Left ventricle myocardium inferior (tissue), 1 donor: Measurements from ENCODE around the gene FAM117B. TPM values are rescaled to one million over a fixed set of nuclear protein-coding genes. Genes with fewer than 3 reads are reported as not detected.

ENCODE experiments used
- DNase-seq: peaks from one replicate; pipeline ENCODE4 v3.0.0-alpha.2; 2020
- H3K27ac ChIP-seq: fragments of 200-600 bp; replicated peaks from 2 replicates; pipeline ENCODE4 v1.8.0; 2021
- H3K27me3 ChIP-seq: fragments of 200-600 bp; 2 replicates; pipeline ENCODE4 v1.8.0; 2021; ENCODE audit warnings: low read depth
- H3K36me3 ChIP-seq: fragments of 200-600 bp; 2 replicates; pipeline ENCODE4 v1.8.0; 2021
- H3K4me1 ChIP-seq: fragments of 200-600 bp; 2 replicates; pipeline ENCODE4 v1.8.0; 2021
- H3K4me3 ChIP-seq: fragments of 200-600 bp; 2 replicates; pipeline ENCODE4 v1.8.0; 2021; ENCODE audit warnings: mild to moderate bottlenecking, moderate library complexity
- H3K9me3 ChIP-seq: fragments of 200-600 bp; replicated peaks from 2 replicates; pipeline ENCODE4 v1.8.0; 2021
- CTCF ChIP-seq: fragments of 200-600 bp; IDR thresholded peaks from 2 replicates; pipeline ENCODE4 v1.8.0; 2021; ENCODE audit warnings: antibody characterized with exemption, mild to moderate bottlenecking, borderline replicate concordance
- intact Hi-C: fragments of 100-400 bp; cut with micrococcal nuclease; formaldehyde crosslinking; loops from one replicate; pipeline ENCODE4 v1.11.0; 2022
- long read RNA-seq: library from polyadenylated mRNA; unstranded; transcript quantifications from one replicate; pipeline ENCODE4 v2.0.0, GENCODE V29; 2021
- total RNA-seq: library from RNA; stranded (reverse); fragmentation: NEBNext Ultra II Directional; extraction: Animal tissue kit (Norgen Biotek cat#: 25700); gene quantifications from one replicate; pipeline ENCODE4 v1.2.1, GENCODE V29; 2021
- donor health status: DM: no; HTN: yes; CAD: no; lungs with severe emphysema.

The FAM117B gene
- total RNA-seq = 2.4 TPM
- long read RNA-seq = 0 reads

GRCh38 chr2:202634556-202635427 is at the start of gene FAM117B:
Gene FAM117B, plus strand, starts transcription at chr2:202634969. Its CDS starts 219 bp downstream, at chr2:202635188.
- H3K36me3 ChIP-seq = no peaks in the 10 kb centered on the region
- peak within 1 kb of the TSS; percentile 97 for H3K4me3 ChIP-seq
- peak; percentile 99 for DNase-seq
- no peaks in the 10 kb centered on the region for H3K27me3 ChIP-seq
- peaks cover 40% of the 10 kb centered on the region for H3K4me1 ChIP-seq
- intact Hi-C loops = no loop called here
- no peaks in the 10 kb centered on the region for H3K9me3 ChIP-seq
- H3K27ac ChIP-seq = peak within 1 kb of the TSS; percentile 94
- no peak for TF ChIP-seq CTCF

- H3K27ac ChIP-seq = no peak overlapping the region
- TF ChIP-seq CTCF = peak; percentile 96
- H3K36me3 ChIP-seq = no peaks in the 10 kb centered on the region
- peaks cover 8% of the 10 kb centered on the region for H3K9me3 ChIP-seq
- DNase-seq = peak; percentile 52
- peak overlapping the region; percentile 47 for H3K4me3 ChIP-seq
- peaks cover 18% of the 10 kb centered on the region for H3K4me1 ChIP-seq
- H3K27me3 ChIP-seq = no peaks in the 10 kb centered on the region
- intact Hi-C loops = no loop called here
These were observed 45.9 kb upstream of the FAM117B start for GRCh38 chr2:202588647-202589581.

GRCh38 chr2:202589582-202589949 is 45.2 kb upstream of the FAM117B start:
- Histone ChIP-seq H3K4me3 (no peak overlapping the region), H3K4me1 (peaks cover 18% of the 10 kb centered on the region), H3K27me3 (no peaks in the 10 kb centered on the region), H3K27ac (no peak overlapping the region), H3K36me3 (no peaks in the 10 kb centered on the region), H3K9me3 (peaks cover 1% of the 10 kb centered on the region)
- no peak for TF ChIP-seq CTCF
- DNase-seq = no peak
- intact Hi-C loops = no loop called here

DNA sequence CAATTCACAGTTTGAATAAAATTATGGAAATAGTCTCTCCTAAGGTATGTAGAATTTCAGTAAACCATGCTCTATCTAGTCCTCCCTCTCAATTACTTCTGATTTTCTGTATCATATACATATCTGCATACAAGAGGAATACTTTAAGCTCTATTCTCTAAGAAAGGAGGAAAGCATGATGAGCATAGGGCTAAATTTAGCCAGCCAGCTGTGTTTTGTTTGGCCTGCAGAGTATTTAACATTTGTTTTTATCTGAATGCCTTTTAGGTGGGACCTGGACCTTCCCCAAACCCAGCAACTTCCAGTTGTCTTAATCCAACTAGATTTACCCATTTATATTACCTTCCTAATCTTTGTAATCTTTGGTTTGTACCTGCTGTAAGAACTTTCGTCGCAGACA is 42.2 kb upstream of the FAM117B start:
- Histone ChIP-seq H3K27me3 (no peaks in the 10 kb centered on the region), H3K4me3 (no peak overlapping the region), H3K9me3 (no peaks in the 10 kb centered on the region), H3K27ac (no peak overlapping the region), H3K36me3 (no peaks in the 10 kb centered on the region), H3K4me1 (peaks cover 18% of the 10 kb centered on the region)
- DNase-seq = no peak
- no peak for TF ChIP-seq CTCF
- intact Hi-C loops = no loop called here

GRCh38 chr2:202599105-202599504 is 35.7 kb upstream of the FAM117B start:
- TF ChIP-seq CTCF = no peak
- Histone ChIP-seq H3K4me1 (no peaks in the 10 kb centered on the region), H3K36me3 (no peaks in the 10 kb centered on the region), H3K27ac (no peak overlapping the region), H3K4me3 (no peak overlapping the region), H3K9me3 (no peaks in the 10 kb centered on the region), H3K27me3 (no peaks in the 10 kb centered on the region)
- intact Hi-C loops = no loop called here
- DNase-seq = no peak
